Measurements from ENCODE around the gene GGA2. TPM values are rescaled to one million over a fixed set of nuclear protein-coding genes. Genes with fewer than 3 reads are reported as not detected.
"Not testable (repeated sequence)": the region's sequence is repeated elsewhere in the genome, so short reads cannot be mapped to it uniquely, and the experiment has no call there.

Gene GGA2
- total RNA-seq, 1 donor, result 18.1 TPM

DNA sequence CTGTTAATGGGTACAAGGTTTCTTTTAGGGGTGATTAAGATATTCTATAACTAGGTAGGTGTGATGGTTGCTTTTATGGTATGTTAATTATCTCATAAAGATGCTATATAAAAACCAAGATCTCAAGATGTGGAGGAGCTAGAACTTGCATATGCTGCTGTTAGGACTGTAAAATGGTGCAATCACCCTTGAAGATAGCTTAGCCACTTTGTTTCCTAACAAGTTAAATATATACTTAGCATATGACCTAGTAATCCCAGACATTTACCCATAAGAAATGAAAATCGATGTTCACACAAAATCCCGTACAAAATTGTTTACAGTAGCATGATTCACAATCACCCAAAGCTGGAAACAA, 25.1 kb downstream of the GGA2 start:
- no peak overlapping the region for H3K4me2 ChIP-seq (ENCODE audit: insufficient read depth, low read length)
- H3K9me3 ChIP-seq (ENCODE audit: low read depth, low read length), result no peaks in the 10 kb centered on the region
- H3K27me3 ChIP-seq (ENCODE audit: insufficient read depth, low read length), result no peaks in the 10 kb centered on the region
- peaks cover 73% of the 10 kb centered on the region for H3K36me3 ChIP-seq (ENCODE audit: insufficient read depth, low read length)
- no peak overlapping the region for H3K27ac ChIP-seq (ENCODE audit: low read depth, low read length)
- TF ChIP-seq, protein P1, sequence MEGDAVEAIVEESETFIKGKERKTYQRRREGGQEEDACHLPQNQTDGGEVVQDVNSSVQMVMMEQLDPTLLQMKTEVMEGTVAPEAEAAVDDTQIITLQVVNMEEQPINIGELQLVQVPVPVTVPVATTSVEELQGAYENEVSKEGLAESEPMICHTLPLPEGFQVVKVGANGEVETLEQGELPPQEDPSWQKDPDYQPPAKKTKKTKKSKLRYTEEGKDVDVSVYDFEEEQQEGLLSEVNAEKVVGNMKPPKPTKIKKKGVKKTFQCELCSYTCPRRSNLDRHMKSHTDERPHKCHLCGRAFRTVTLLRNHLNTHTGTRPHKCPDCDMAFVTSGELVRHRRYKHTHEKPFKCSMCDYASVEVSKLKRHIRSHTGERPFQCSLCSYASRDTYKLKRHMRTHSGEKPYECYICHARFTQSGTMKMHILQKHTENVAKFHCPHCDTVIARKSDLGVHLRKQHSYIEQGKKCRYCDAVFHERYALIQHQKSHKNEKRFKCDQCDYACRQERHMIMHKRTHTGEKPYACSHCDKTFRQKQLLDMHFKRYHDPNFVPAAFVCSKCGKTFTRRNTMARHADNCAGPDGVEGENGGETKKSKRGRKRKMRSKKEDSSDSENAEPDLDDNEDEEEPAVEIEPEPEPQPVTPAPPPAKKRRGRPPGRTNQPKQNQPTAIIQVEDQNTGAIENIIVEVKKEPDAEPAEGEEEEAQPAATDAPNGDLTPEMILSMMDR (IDR thresholded peaks at IDR 0.05; ENCODE audit: extremely low read depth, low read depth, low read length), result no peak
- no peak overlapping the region for H2AFZ ChIP-seq (ENCODE audit: low read length)
- no peaks in the 10 kb centered on the region for H3K79me2 ChIP-seq (ENCODE audit: insufficient read depth, low read length)
- H3K4me3 ChIP-seq (ENCODE audit: insufficient read depth, low read length), result no peak overlapping the region
- no peak for DNase-seq (ENCODE audit: insufficient read length, low spot score, missing footprints)
- no peaks in the 10 kb centered on the region for H3K4me1 ChIP-seq (ENCODE audit: insufficient read depth, low read length)
- peaks cover 5% of the 10 kb centered on the region for H4K20me1 ChIP-seq (ENCODE audit: insufficient read depth, low read length)

DNA sequence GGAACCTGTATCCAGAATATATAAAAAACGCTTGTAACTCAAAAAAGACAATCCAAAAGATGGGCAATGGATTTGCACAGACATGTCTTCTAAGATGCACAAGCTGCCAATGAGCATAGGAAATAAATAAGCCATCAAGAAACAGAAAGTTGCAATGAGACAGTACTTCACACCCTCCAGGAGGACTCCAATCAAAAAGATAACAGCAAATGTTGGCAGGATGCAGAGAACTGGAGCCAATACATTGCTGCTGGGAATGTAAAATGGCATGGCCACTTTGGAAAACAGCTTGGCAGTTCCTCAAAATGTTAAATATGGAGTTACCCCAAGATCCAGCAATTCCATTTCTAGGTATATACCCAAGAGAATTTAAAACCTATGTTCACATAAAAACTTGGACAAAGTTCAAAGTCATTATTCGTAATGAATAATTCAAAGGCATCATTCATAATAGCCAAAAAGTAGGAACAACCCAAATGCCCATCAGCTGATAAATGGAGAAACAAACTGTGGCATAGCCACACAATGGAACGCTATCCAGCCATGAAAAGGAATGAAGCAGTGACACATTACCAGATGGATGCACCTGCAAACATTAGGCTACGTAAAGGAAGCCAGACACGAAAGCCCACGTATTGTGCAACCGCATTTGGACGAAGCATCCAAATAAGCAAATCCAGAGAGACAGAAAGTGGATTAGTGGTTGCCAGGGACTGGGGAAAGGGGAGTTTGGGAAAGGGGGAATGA, 25.6 kb downstream of the GGA2 start:
- H4K20me1 ChIP-seq (ENCODE audit: insufficient read depth, low read length), result peaks cover 5% of the 10 kb centered on the region
- no peaks in the 10 kb centered on the region for H3K4me1 ChIP-seq (ENCODE audit: insufficient read depth, low read length)

DNA sequence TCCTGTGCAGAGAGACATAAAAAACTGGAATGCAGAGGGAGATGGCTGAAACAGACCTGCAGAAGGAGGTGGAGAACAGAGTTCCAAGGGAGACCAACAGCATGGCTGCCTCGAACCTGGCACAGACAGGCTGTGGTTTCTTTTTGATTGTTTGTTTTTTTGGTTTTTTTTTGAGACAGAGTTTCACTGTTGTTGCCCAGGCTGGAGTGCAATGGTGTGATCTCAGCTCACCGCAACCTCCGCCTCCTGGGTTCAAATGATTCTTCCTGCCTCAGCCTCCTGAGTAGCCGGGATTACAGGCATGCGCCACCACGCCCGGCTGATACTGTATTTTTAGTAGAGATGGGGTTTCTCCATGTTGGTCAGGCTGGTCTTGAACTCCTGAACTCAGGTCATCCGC, 26.8 kb downstream of the GGA2 start:
- H3K36me3 ChIP-seq (ENCODE audit: insufficient read depth, low read length), result peaks cover 80% of the 10 kb centered on the region
- H3K9me3 ChIP-seq (ENCODE audit: low read depth, low read length); H3K79me2 ChIP-seq (ENCODE audit: insufficient read depth, low read length): not testable (repeated sequence)

More for the DNA sequence above, 25.6 kb downstream of the GGA2 start:
- no peak overlapping the region for H3K4me3 ChIP-seq (ENCODE audit: insufficient read depth, low read length)
- TF ChIP-seq, protein P1 (IDR thresholded peaks at IDR 0.05; ENCODE audit: extremely low read depth, low read depth, low read length), result no peak
- H3K27me3 ChIP-seq (ENCODE audit: insufficient read depth, low read length), result no peaks in the 10 kb centered on the region
- H2AFZ ChIP-seq (ENCODE audit: low read length), result no peak overlapping the region
- H3K36me3 ChIP-seq (ENCODE audit: insufficient read depth, low read length), result peaks cover 73% of the 10 kb centered on the region
- H3K4me2 ChIP-seq (ENCODE audit: insufficient read depth, low read length), result no peak overlapping the region
- no peak for DNase-seq (ENCODE audit: insufficient read length, low spot score, missing footprints)
- H3K9me3 ChIP-seq (ENCODE audit: low read depth, low read length), result no peaks in the 10 kb centered on the region
- H3K27ac ChIP-seq (ENCODE audit: low read depth, low read length), result no peak overlapping the region
- no peaks in the 10 kb centered on the region for H3K79me2 ChIP-seq (ENCODE audit: insufficient read depth, low read length)

DNA sequence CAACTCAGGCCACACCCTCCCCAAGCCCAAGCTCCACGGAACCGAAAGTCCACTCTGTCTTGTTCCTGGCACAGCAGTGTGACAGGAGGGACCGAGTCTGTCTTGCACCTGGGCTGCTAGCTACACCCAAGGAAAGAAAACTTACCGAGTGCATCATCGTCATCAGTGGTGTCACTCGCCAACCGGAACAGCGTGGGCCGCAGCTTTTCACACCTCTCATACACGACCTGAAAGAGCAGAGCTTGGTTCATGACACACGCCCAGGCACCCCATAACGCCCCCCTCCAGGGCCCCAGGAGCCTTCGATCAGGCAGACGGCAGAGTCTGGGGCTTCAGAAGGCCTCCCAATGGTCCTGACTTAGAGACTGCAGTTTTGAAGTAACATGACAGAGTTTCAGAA, 27.5 kb downstream of the GGA2 start:
- Histone ChIP-seq H3K27ac (ENCODE audit: low read depth, low read length) (no peak overlapping the region), H3K4me1 (ENCODE audit: insufficient read depth, low read length) (no peaks in the 10 kb centered on the region), H3K36me3 (ENCODE audit: insufficient read depth, low read length) (peaks cover 76% of the 10 kb centered on the region), H2AFZ (ENCODE audit: low read length) (no peak overlapping the region), H3K27me3 (ENCODE audit: insufficient read depth, low read length) (no peaks in the 10 kb centered on the region), H3K79me2 (ENCODE audit: insufficient read depth, low read length) (no peaks in the 10 kb centered on the region), H4K20me1 (ENCODE audit: insufficient read depth, low read length) (peaks cover 5% of the 10 kb centered on the region), H3K4me2 (ENCODE audit: insufficient read depth, low read length) (no peak overlapping the region), H3K4me3 (ENCODE audit: insufficient read depth, low read length) (no peak overlapping the region), H3K9me3 (ENCODE audit: low read depth, low read length) (no peaks in the 10 kb centered on the region)
- no peak for DNase-seq (ENCODE audit: insufficient read length, low spot score, missing footprints)
- TF ChIP-seq, protein P1 (IDR thresholded peaks at IDR 0.05; ENCODE audit: extremely low read depth, low read depth, low read length), result no peak

More for the DNA sequence above, 26.8 kb downstream of the GGA2 start:
- not testable (repeated sequence) for H3K4me2 ChIP-seq (ENCODE audit: insufficient read depth, low read length); DNase-seq (ENCODE audit: insufficient read length, low spot score, missing footprints); H3K4me1 ChIP-seq (ENCODE audit: insufficient read depth, low read length); H3K4me3 ChIP-seq (ENCODE audit: insufficient read depth, low read length); H3K27ac ChIP-seq (ENCODE audit: low read depth, low read length); H2AFZ ChIP-seq (ENCODE audit: low read length); H3K27me3 ChIP-seq (ENCODE audit: insufficient read depth, low read length); H4K20me1 ChIP-seq (ENCODE audit: insufficient read depth, low read length)

Measured in osteoblast (primary cell).